Thoracic aorta (tissue), 2 donors: Measurements from ENCODE around the gene VDAC1. TPM values are rescaled to one million over a fixed set of nuclear protein-coding genes. Genes with fewer than 3 reads are reported as not detected.

Experiments used
- ATAC-seq: fragments of 150-250 bp; one replicate; pipeline ENCODE4 v1.8.0; 2017; ENCODE audit warnings: low read depth; ENCODE audit not compliant: insufficient number of reproducible peaks, low FRiP score
- DNase-seq: peaks from one replicate; pipeline ENCODE4 v3.0.0-alpha.2; 2020; ENCODE audit warnings: low spot score
- H3K27ac ChIP-seq, 2 donors: fragments of 200-600 bp; sonication (generic); 1 replicate in 1 of 2; 2 replicates in 1 of 2; pipeline ENCODE4 v1.5.1; 2016; ENCODE audit warnings: mild to moderate bottlenecking in 2 of 2, moderate library complexity in 2 of 2
- H3K27me3 ChIP-seq: fragments of 200-600 bp; sonication (generic); replicated peaks from 2 replicates; pipeline ENCODE4 v1.6.0; 2016; ENCODE audit warnings: mild to moderate bottlenecking; ENCODE audit not compliant: insufficient read depth
- H3K36me3 ChIP-seq: fragments of 200-600 bp; sonication (generic); one replicate; pipeline ENCODE4 v1.5.1; 2016
- H3K4me1 ChIP-seq, 2 donors: fragments of 200-600 bp; sonication (generic); 1 replicate in 1 of 2; 2 replicates in 1 of 2; pipeline versions ENCODE4 v1.5.1 to v1.6.0; 2016; ENCODE audit warnings: low read depth in 2 of 2, mild to moderate bottlenecking in 1 of 2; ENCODE audit not compliant: control insufficient read depth in 1 of 2
- H3K4me3 ChIP-seq: fragments of 200-600 bp; sonication (generic); 2 replicates; pipeline ENCODE4 v1.5.1; 2016; ENCODE audit warnings: mild to moderate bottlenecking
- H3K9me3 ChIP-seq: fragments of 200-600 bp; sonication (generic); 2 replicates; pipeline ENCODE4 v1.5.1; 2016
- total RNA-seq, 2 donors: library from RNA; depleted of rRNA; stranded (reverse); fragments of >200 nt; gene quantifications; one replicate each; pipeline versions ENCODE4 v1.1.0 to v1.2.3, GENCODE V29; 2016
- TF ChIP-seq, protein P1 (sequence below): fragments of 200-600 bp; sonication (generic); IDR thresholded peaks from one replicate; pipeline ENCODE4 v1.5.1; 2019; ENCODE audit warnings: antibody characterized with exemption

The VDAC1 gene
- 100 to 1,000 TPM in 1 of 2 donors, 10 to 100 TPM in 1; 77.0 to 112 TPM for total RNA-seq

- Histone ChIP-seq H3K36me3 (no peaks in the 10 kb centered on the region), H3K27me3 (no peaks in the 10 kb centered on the region), H3K4me3 (peak within 1 kb of the TSS; percentile 95), H3K4me1 (peaks cover 29 to 47% of the 10 kb centered on the region in 2 donors), H3K27ac (peak within 1 kb of the TSS; percentile 100), H3K9me3 (no peaks in the 10 kb centered on the region)
- ATAC-seq (peak; percentile 85), DNase-seq (peak; percentile 64)
- TF ChIP-seq, protein P1, sequence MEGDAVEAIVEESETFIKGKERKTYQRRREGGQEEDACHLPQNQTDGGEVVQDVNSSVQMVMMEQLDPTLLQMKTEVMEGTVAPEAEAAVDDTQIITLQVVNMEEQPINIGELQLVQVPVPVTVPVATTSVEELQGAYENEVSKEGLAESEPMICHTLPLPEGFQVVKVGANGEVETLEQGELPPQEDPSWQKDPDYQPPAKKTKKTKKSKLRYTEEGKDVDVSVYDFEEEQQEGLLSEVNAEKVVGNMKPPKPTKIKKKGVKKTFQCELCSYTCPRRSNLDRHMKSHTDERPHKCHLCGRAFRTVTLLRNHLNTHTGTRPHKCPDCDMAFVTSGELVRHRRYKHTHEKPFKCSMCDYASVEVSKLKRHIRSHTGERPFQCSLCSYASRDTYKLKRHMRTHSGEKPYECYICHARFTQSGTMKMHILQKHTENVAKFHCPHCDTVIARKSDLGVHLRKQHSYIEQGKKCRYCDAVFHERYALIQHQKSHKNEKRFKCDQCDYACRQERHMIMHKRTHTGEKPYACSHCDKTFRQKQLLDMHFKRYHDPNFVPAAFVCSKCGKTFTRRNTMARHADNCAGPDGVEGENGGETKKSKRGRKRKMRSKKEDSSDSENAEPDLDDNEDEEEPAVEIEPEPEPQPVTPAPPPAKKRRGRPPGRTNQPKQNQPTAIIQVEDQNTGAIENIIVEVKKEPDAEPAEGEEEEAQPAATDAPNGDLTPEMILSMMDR, result no peak
Observed at GRCh38 chr5:134004626-134005416, at the start of gene VDAC1. VDAC1 (minus strand) TSS chr5:134004975; CDS start chr5:133993012, 11,963 bp downstream.

DNA sequence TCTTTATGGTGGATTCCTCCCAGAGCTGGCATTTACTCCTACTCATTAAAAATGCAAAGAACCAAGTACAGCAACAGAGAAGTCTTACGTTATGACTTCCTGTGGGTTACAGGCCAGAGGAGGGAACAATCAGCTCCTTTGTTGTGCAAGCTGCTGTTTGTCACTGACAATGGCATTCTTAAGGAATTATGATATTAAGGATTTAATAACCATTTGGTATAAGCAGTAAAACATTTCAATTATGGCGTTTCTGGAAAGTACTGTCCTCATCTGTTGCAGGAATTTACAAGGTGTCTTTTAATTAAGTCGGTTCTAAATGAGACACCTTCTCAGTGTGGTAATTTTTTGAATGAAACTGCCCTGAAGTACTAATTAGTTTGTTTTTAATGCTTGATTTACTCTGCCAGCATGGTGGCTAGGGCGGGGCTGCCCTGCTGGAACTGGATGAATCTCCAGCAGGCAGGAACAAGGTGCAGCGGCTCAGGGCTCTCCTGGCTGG lies 49.1 kb upstream of the VDAC1 start:
- TF ChIP-seq, protein P1, result no peak
- no peak for DNase-seq
- no peak overlapping the region for H3K27ac ChIP-seq
- no peaks in the 10 kb centered on the region for H3K36me3 ChIP-seq
- ATAC-seq, result no peak
- H3K4me3 ChIP-seq, result no peak overlapping the region
- no peaks in the 10 kb centered on the region for H3K27me3 ChIP-seq
- peaks cover 0 to 10% of the 10 kb centered on the region in 2 donors for H3K4me1 ChIP-seq
- H3K9me3 ChIP-seq, result no peaks in the 10 kb centered on the region

GRCh38 chr5:134053314-134053839 lies 48.6 kb upstream of the VDAC1 start:
- no peak for DNase-seq
- Histone ChIP-seq H3K9me3 (no peaks in the 10 kb centered on the region), H3K4me1 (peaks cover 0 to 6% of the 10 kb centered on the region in 2 donors), H3K27ac (no peak overlapping the region), H3K36me3 (no peaks in the 10 kb centered on the region), H3K4me3 (no peak overlapping the region), H3K27me3 (no peaks in the 10 kb centered on the region)
- no peak for ATAC-seq
- TF ChIP-seq, protein P1, result no peak

DNA sequence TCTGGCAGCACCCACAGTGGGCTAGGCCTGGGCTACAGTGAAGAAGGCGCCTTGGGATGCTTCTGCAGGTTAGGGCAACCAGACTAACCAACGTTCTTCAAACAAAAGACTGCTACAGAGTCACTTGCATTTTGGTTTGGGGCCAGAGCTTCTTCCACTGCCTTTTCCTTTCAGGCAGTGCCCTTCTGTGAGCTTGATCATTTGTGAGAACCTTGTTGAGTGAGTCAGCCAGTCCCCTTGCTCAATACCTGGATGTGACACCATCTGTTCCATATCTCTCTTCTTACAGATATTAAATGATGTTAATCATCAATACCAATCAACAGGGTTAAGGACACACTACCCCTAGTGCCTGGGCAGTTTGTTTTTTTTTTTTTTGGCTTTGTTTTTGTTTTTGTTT lies 46.5 kb upstream of the VDAC1 start:
- ATAC-seq (no peak), DNase-seq (no peak)
- Histone ChIP-seq H3K4me1 (no peaks in the 10 kb centered on the region), H3K4me3 (no peak overlapping the region), H3K27me3 (no peaks in the 10 kb centered on the region), H3K27ac (no peak overlapping the region), H3K9me3 (no peaks in the 10 kb centered on the region), H3K36me3 (no peaks in the 10 kb centered on the region)
- TF ChIP-seq, protein P1, result no peak

DNA sequence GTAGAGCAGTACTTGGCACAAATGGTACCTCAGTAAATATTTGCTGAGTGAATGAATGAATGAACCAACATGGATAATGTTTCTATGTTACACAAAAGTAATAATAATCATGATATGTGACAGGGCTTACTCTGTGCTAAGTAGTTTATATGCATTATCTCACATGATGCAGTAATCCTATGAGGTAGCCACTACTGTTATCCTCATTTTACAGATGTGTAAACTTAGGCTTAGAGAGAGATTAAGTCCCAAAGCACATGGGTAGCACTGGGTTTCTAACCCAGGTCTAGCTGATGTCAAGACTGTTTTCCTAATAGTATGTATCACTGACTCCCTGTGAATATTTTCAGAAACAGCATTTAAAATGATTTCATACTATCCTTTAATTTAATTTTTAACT lies 44.1 kb upstream of the VDAC1 start:
- Histone ChIP-seq H3K27ac (no peak overlapping the region), H3K4me3 (no peak overlapping the region), H3K36me3 (no peaks in the 10 kb centered on the region), H3K27me3 (no peaks in the 10 kb centered on the region), H3K4me1 (no peaks in the 10 kb centered on the region), H3K9me3 (no peaks in the 10 kb centered on the region)
- ATAC-seq, result no peak
- DNase-seq, result no peak
- TF ChIP-seq, protein P1, result no peak
